Iris pigment epithelial cell (primary cell): Measurements from ENCODE around the gene BCL11B.

Experiments used
- DNase-seq: peaks from one replicate; pipeline ENCODE4 v3.0.0-alpha.2; 2011; ENCODE audit warnings: low read depth

The BCL11B gene

GRCh38 chr14:99271951-99272631 lies at the start of gene BCL11B:
BCL11B (minus strand) TSS chr14:99272197; CDS start chr14:99271218, 979 bp downstream.
- peak; percentile 68 for DNase-seq

GRCh38 chr14:99321236-99321925 lies 49.4 kb upstream of the BCL11B start:
- DNase-seq, result no peak

GRCh38 chr14:99320621-99321235 lies 48.7 kb upstream of the BCL11B start:
- DNase-seq, result no peak

GRCh38 chr14:99320105-99320572 lies 48.1 kb upstream of the BCL11B start:
- no peak for DNase-seq

- DNase-seq, result no peak
Observed at GRCh38 chr14:99318959-99319295, 46.9 kb upstream of the BCL11B start.

- no peak for DNase-seq
Observed at GRCh38 chr14:99318091-99318958, 46.3 kb upstream of the BCL11B start.

GRCh38 chr14:99317231-99318090 lies 45.5 kb upstream of the BCL11B start:
- DNase-seq, result no peak

GRCh38 chr14:99316281-99317163 lies 44.5 kb upstream of the BCL11B start:
- DNase-seq, result no peak

GRCh38 chr14:99315197-99315596 lies 43.2 kb upstream of the BCL11B start:
- DNase-seq, result no peak

- DNase-seq, result no peak
Observed at GRCh38 chr14:99314623-99315022, 42.6 kb upstream of the BCL11B start.

- no peak for DNase-seq
Observed at GRCh38 chr14:99313234-99313633, 41.2 kb upstream of the BCL11B start.

- no peak for DNase-seq
Observed at GRCh38 chr14:99312106-99312505, 40.1 kb upstream of the BCL11B start.

- DNase-seq, result no peak
Observed at GRCh38 chr14:99309220-99309766, 37.3 kb upstream of the BCL11B start.

- no peak for DNase-seq
Observed at GRCh38 chr14:99304208-99304607, 32.2 kb upstream of the BCL11B start.

- no peak for DNase-seq
Observed at GRCh38 chr14:99300190-99300589, 28.2 kb upstream of the BCL11B start.

GRCh38 chr14:99296517-99296916 lies 24.5 kb upstream of the BCL11B start:
- DNase-seq, result no peak

- no peak for DNase-seq
Observed at GRCh38 chr14:99289394-99290189, 17.6 kb upstream of the BCL11B start.

GRCh38 chr14:99288948-99289347 lies 17.0 kb upstream of the BCL11B start:
- DNase-seq, result no peak

GRCh38 chr14:99287269-99287942 lies 15.4 kb upstream of the BCL11B start:
- no peak for DNase-seq
